ENCODE results near the gene GATB. TPM values are rescaled to one million over a fixed set of nuclear protein-coding genes. Genes with fewer than 3 reads are reported as not detected.
A peak's percentile ranks its signal among the peaks of the same experiment; 100 is the strongest.

The GATB gene
- total and polyA plus RNA-seq, 2 experiments from 2014 or later = 18.0 to 20.0 TPM

GRCh38 chr4:151661873-151662272 is 98.9 kb downstream of the GATB start:
- peaks cover 12% of the 10 kb centered on the region; the same call in 1 of the 2 replicates for H3F3A ChIP-seq (ENCODE audit: insufficient read depth)
- H3K9me2 ChIP-seq (ENCODE audit: insufficient read depth) = no peaks in the 10 kb centered on the region
- no peak overlapping the region for H3K9ac ChIP-seq
- H2AFZ ChIP-seq = no peak overlapping the region
- H3K4me3 ChIP-seq = no peak overlapping the region
- H4K20me1 ChIP-seq (ENCODE audit: insufficient read depth) = no peaks in the 10 kb centered on the region
- H3K79me2 ChIP-seq (ENCODE audit: insufficient read depth) = no peaks in the 10 kb centered on the region
- in situ Hi-C loops (cut with MboI) = no loop called here
- no peaks in the 10 kb centered on the region for H3K36me3 ChIP-seq (ENCODE audit: low read depth)
- no peaks in the 10 kb centered on the region for H3K9me3 ChIP-seq (ENCODE audit: low read depth)
- peaks cover 18% of the 10 kb centered on the region for H3K4me1 ChIP-seq (ENCODE audit: insufficient read depth)
- TF ChIP-seq EZH2 (IDR thresholded peaks at IDR 0.05; ENCODE audit: insufficient read depth, poor library complexity, severe bottlenecking) (no peak), EZH2phosphoT487 (IDR thresholded peaks at IDR 0.05; ENCODE audit: insufficient read depth, low read depth) (no peak)
- H3K4me2 ChIP-seq (ENCODE audit: unreplicated experiment) = no peak overlapping the region
- no peak overlapping the region for H3K27ac ChIP-seq
- WGBS, 2 experiments (ENCODE audit: low coverage in 1 of 2, low lambda C conversion rate in 2 of 2, missing lambda C conversion rate in 2 of 2) = 90 to 95% methylated on average over 7 of the region's 7 CpGs
- no peak for DNase-seq
- H3K27me3 ChIP-seq (replicated peaks; ENCODE audit: insufficient read depth) = no peaks in the 10 kb centered on the region

GRCh38 chr4:151660676-151661075 is 100.1 kb downstream of the GATB start:
- in situ Hi-C loops (cut with MboI) = no loop called here
- H3F3A ChIP-seq (ENCODE audit: insufficient read depth) = peaks cover 12% of the 10 kb centered on the region; the same call in 1 of the 2 replicates
- H3K4me2 ChIP-seq (ENCODE audit: unreplicated experiment) = no peak overlapping the region
- TF ChIP-seq EZH2phosphoT487 (IDR thresholded peaks at IDR 0.05; ENCODE audit: insufficient read depth, low read depth) (no peak), EZH2 (IDR thresholded peaks at IDR 0.05; ENCODE audit: insufficient read depth, poor library complexity, severe bottlenecking) (no peak)
- no peak overlapping the region for H3K4me3 ChIP-seq
- H3K9me2 ChIP-seq (ENCODE audit: insufficient read depth) = no peaks in the 10 kb centered on the region
- no peaks in the 10 kb centered on the region for H3K36me3 ChIP-seq (ENCODE audit: low read depth)
- no peak overlapping the region for H3K9ac ChIP-seq
- no peaks in the 10 kb centered on the region for H3K27me3 ChIP-seq (replicated peaks; ENCODE audit: insufficient read depth)
- H3K9me3 ChIP-seq (ENCODE audit: low read depth) = no peaks in the 10 kb centered on the region
- H4K20me1 ChIP-seq (ENCODE audit: insufficient read depth) = no peaks in the 10 kb centered on the region
- H3K27ac ChIP-seq = no peak overlapping the region
- DNase-seq = no peak
- H3K79me2 ChIP-seq (ENCODE audit: insufficient read depth) = no peaks in the 10 kb centered on the region
- no peak overlapping the region for H2AFZ ChIP-seq
- peaks cover 16% of the 10 kb centered on the region for H3K4me1 ChIP-seq (ENCODE audit: insufficient read depth)

- in situ Hi-C loops (cut with MboI) = no loop called here
- no peaks in the 10 kb centered on the region for H4K20me1 ChIP-seq (ENCODE audit: insufficient read depth)
- H3K36me3 ChIP-seq (ENCODE audit: low read depth) = no peaks in the 10 kb centered on the region
- no peaks in the 10 kb centered on the region for H3K79me2 ChIP-seq (ENCODE audit: insufficient read depth)
- peak overlapping the region; percentile 58 for H3K27ac ChIP-seq
- peaks cover 16% of the 10 kb centered on the region for H3K4me1 ChIP-seq (ENCODE audit: insufficient read depth)
- no peaks in the 10 kb centered on the region for H3K9me2 ChIP-seq (ENCODE audit: insufficient read depth)
- no peak for TF ChIP-seq EZH2phosphoT487 (IDR thresholded peaks at IDR 0.05; ENCODE audit: insufficient read depth, low read depth)
- TF ChIP-seq EZH2 (IDR thresholded peaks at IDR 0.05; ENCODE audit: insufficient read depth, poor library complexity, severe bottlenecking) = no peak
- H3K4me2 ChIP-seq (ENCODE audit: unreplicated experiment) = peak overlapping the region; percentile 55
- H3K9me3 ChIP-seq (ENCODE audit: low read depth) = no peaks in the 10 kb centered on the region
- H3K27me3 ChIP-seq (replicated peaks; ENCODE audit: insufficient read depth) = no peaks in the 10 kb centered on the region
- peaks cover 12% of the 10 kb centered on the region; the same call in 1 of the 2 replicates for H3F3A ChIP-seq (ENCODE audit: insufficient read depth)
- H3K4me3 ChIP-seq = no peak overlapping the region
- peak overlapping the region; percentile 41 for H3K9ac ChIP-seq
- WGBS, 2 experiments (ENCODE audit: low coverage in 1 of 2, low lambda C conversion rate in 2 of 2, missing lambda C conversion rate in 2 of 2) = 30% methylated on average over 12 of the region's 12 CpGs
- H2AFZ ChIP-seq = peak overlapping the region; percentile 81
- peak; percentile 33 for DNase-seq
These were observed 101.0 kb downstream of the GATB start for GRCh38 chr4:151659601-151660364.

- Histone ChIP-seq H3K27ac (peak overlapping the region; percentile 58), H3K4me1 (ENCODE audit: insufficient read depth) (peaks cover 16% of the 10 kb centered on the region), H3K9ac (peak overlapping the region; percentile 41), H3K79me2 (ENCODE audit: insufficient read depth) (no peaks in the 10 kb centered on the region), H3K4me2 (ENCODE audit: unreplicated experiment) (peak overlapping the region; percentile 55), H3K4me3 (no peak overlapping the region), H3K9me2 (ENCODE audit: insufficient read depth) (no peaks in the 10 kb centered on the region), H3K9me3 (ENCODE audit: low read depth) (no peaks in the 10 kb centered on the region), H3K36me3 (ENCODE audit: low read depth) (no peaks in the 10 kb centered on the region), H2AFZ (peak overlapping the region; percentile 81), H3K27me3 (replicated peaks; ENCODE audit: insufficient read depth) (no peaks in the 10 kb centered on the region), H3F3A (ENCODE audit: insufficient read depth) (peaks cover 13% of the 10 kb centered on the region; the same call in 1 of the 2 replicates), H4K20me1 (ENCODE audit: insufficient read depth) (no peaks in the 10 kb centered on the region)
- peak; percentile 83 for DNase-seq
- TF ChIP-seq EZH2 (IDR thresholded peaks at IDR 0.05; ENCODE audit: insufficient read depth, poor library complexity, severe bottlenecking) (no peak), EZH2phosphoT487 (IDR thresholded peaks at IDR 0.05; ENCODE audit: insufficient read depth, low read depth) (no peak)
- in situ Hi-C loops (cut with MboI) = no loop called here
These were observed 101.7 kb downstream of the GATB start for GRCh38 chr4:151658959-151659600.

Measured in GM23248 (cell line).